ENCODE data around the gene CARM1. TPM values are rescaled to one million over a fixed set of nuclear protein-coding genes. Genes with fewer than 3 reads are reported as not detected.

The CARM1 gene
- total and polyA plus RNA-seq, 2 donors (not counting 3 experiments of a cell fraction or from before 2014, with no cell fraction given): 65.6 to 70.8 TPM

GRCh38 chr19:10871711-10872545, 575 bp downstream of the CARM1 start:
- peak; percentile 12 for DNase-seq (ENCODE audit: low read depth, low spot score)
- Histone ChIP-seq H3K9me3 (replicated peaks; ENCODE audit: control insufficient read depth, insufficient read depth, low read length) (no peaks in the 10 kb centered on the region), H4K20me1 (replicated peaks; ENCODE audit: control insufficient read depth, extremely low read depth, insufficient read depth, low read length) (no peaks in the 10 kb centered on the region), H3K9ac (replicated peaks; ENCODE audit: extremely low read depth, insufficient read depth, low read length) (peak overlapping the region; percentile 73), H2AFZ (ENCODE audit: low read depth, low read length) (peak overlapping the region; percentile 90), H3K79me2 (ENCODE audit: control insufficient read depth, insufficient read depth, low read length) (peaks cover 47% of the 10 kb centered on the region), H3K36me3 (ENCODE audit: control insufficient read depth in 2 of 2, extremely low read depth in 1 of 2, insufficient read depth in 2 of 2, low read length in 2 of 2) (no peaks in the 10 kb centered on the region), H3K27me3 (ENCODE audit: control insufficient read depth in 2 of 2, insufficient read depth in 2 of 2, low read length in 2 of 2) (no peaks in the 10 kb centered on the region), H3K27ac (ENCODE audit: insufficient read depth, low read depth, low read length) (peak overlapping the region; percentile 11), H3K4me1 (ENCODE audit: control insufficient read depth, extremely low read depth, insufficient read depth, low read length) (peaks cover 12% of the 10 kb centered on the region), H3K9me1 (replicated peaks; ENCODE audit: control insufficient read depth, extremely low read depth, insufficient read depth, low read length) (no peaks in the 10 kb centered on the region), H3K4me3 (replicated peaks in 1 of 3; ENCODE audit: insufficient read depth in 1 of 3, low read depth in 1 of 3, low read length in 3 of 3) (peak overlapping the region; percentile 60 to 100 (median 99)), H3K4me2 (ENCODE audit: insufficient read depth, low read length) (peak overlapping the region; percentile 94)
- CTCF ChIA-PET: interaction anchor here (0.7 to 2.4 kb wide), 18 partner anchors 8 to 154 kb away, joined by 3 to 36 read pairs (median 4); partner anchors contain the start of genes DNM2 and TMED1
- TF ChIP-seq EZH2 (IDR thresholded peaks at IDR 0.05; ENCODE audit: borderline replicate concordance, low read depth, low read length, severe bottlenecking): no peak
- TF ChIP-seq GATA2 (IDR thresholded peaks at IDR 0.05; ENCODE audit: insufficient read depth, insufficient read length, low read depth, low read length): no peak
- TF ChIP-seq, protein P1, sequence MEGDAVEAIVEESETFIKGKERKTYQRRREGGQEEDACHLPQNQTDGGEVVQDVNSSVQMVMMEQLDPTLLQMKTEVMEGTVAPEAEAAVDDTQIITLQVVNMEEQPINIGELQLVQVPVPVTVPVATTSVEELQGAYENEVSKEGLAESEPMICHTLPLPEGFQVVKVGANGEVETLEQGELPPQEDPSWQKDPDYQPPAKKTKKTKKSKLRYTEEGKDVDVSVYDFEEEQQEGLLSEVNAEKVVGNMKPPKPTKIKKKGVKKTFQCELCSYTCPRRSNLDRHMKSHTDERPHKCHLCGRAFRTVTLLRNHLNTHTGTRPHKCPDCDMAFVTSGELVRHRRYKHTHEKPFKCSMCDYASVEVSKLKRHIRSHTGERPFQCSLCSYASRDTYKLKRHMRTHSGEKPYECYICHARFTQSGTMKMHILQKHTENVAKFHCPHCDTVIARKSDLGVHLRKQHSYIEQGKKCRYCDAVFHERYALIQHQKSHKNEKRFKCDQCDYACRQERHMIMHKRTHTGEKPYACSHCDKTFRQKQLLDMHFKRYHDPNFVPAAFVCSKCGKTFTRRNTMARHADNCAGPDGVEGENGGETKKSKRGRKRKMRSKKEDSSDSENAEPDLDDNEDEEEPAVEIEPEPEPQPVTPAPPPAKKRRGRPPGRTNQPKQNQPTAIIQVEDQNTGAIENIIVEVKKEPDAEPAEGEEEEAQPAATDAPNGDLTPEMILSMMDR (IDR thresholded peaks at IDR 0.05; ENCODE audit: extremely low read depth in 1 of 2, insufficient read depth in 1 of 2, low read depth in 1 of 2, low read length in 2 of 2): peak in 1 of 2 donors; percentile 25
- TF ChIP-seq, protein P2, sequence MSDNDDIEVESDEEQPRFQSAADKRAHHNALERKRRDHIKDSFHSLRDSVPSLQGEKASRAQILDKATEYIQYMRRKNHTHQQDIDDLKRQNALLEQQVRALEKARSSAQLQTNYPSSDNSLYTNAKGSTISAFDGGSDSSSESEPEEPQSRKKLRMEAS (IDR thresholded peaks at IDR 0.05; ENCODE audit: insufficient read depth, insufficient read length): no peak
- TF ChIP-seq JUN (IDR thresholded peaks at IDR 0.05; ENCODE audit: borderline replicate concordance, insufficient read depth, insufficient read length, low read depth): no peak
- peak; percentile 26 for TF ChIP-seq POLR2A (IDR thresholded peaks at IDR 0.05; ENCODE audit: low read depth, low read length)
- intact Hi-C loops (cut with micrococcal nuclease): loop anchor here (1.0 to 5.0 kb wide), 2 partner anchors 36 to 55 kb away; partner anchors contain the start of genes TIMM29, TMED1 and YIPF2
- POLR2A ChIA-PET: no interaction called here
- dilution Hi-C loops (cut with MboI; ENCODE audit: extremely low pct_ligation_motif_present, low sequenced_read_pairs): no loop called here
- no TSS peak for BruUV-seq (replicated peaks)
- FAIRE-seq: no peak
